Stimulated activated CD4-positive, alpha-beta T cell treated with anti-CD3 and anti-CD28 coated beads, Interleukin-1b, Interleukin-23, amount 100 ng/mL, for 24 hours (primary cell): ENCODE measurements around the gene GLS.
"Not testable (repeated sequence)": the region's sequence is repeated elsewhere in the genome, so short reads cannot be mapped to it uniquely, and the experiment has no call there.

Source experiments
- DNase-seq, 4 experiments: peaks; one replicate each; pipeline ENCODE4 v3.0.0-alpha.2; 2020; ENCODE audit warnings: low read depth in 4 of 4, low spot score in 1 of 4

GLS gene

DNA sequence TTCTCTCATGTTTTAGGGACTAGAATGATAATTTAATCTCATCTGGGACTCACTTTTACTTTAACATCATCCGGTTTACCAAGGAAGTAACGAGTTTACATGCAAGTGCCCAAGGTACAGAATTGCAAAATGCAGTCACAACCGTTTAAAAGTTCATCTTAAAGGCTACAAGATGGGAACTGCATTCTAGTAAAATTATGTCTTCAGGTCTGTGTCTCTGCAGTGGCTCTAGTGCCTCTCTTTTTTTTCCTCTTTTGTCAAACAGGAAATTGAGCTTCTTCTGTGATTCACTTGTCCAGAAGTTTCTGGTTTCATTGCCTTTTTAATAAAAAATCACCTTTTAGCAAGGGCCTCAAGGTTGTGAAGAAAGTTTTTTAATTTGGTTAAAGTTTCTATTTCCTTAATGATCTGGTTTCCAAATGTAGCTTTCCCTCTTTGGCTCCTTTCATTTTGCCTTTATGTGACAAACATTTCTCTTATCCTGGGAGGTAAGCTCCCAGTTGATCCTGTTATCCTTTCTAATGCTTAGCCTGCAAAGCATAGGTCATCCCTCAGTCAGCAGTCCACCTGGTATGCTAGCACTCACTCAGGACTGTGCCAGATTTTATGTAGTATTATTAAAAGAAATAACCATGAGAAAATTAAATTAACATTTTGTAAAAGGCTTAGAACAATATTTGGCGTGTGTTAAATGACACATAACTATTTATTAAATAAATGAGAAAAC lies 2.4 kb downstream of the GLS start:
- no peak for DNase-seq

DNA sequence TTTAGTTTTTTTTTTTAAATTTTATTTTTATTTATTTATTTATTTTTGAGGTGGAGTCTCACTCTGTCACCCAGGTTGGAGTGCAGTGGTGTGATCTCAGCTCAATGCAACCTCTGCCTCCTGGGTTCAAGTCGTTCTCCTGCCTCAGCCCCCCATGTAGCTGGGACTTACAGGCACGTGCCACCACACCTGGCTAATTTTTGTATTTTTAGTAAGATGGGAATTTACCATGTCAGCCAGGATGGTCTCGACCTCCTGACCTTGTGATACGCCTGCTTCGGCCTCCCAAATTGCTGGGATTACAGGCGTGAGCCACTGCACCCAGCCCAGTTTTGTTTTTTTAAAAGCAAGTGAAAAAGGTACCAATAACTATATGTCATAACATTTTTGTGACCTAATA lies 5.2 kb downstream of the GLS start:
- DNase-seq, result not testable (repeated sequence)

DNA sequence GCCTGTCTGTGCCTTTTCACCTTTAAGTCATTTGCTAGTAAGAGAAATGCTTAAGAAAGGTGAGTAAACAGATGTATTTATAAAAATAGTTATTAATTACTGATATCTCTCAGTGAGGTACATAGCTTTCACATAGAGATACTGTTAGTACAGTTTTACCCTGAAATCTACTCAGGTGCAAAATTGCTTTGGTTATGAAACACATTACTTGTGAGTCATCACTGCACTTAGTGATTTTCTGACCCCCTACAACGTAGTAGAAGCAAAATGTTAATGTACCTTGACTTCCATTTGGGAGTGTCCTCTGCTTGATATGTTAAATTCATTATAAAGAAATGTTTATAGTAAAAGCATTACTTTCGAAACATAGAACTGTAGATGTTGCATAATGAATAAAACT lies 6.5 kb downstream of the GLS start:
- no peak for DNase-seq

DNA sequence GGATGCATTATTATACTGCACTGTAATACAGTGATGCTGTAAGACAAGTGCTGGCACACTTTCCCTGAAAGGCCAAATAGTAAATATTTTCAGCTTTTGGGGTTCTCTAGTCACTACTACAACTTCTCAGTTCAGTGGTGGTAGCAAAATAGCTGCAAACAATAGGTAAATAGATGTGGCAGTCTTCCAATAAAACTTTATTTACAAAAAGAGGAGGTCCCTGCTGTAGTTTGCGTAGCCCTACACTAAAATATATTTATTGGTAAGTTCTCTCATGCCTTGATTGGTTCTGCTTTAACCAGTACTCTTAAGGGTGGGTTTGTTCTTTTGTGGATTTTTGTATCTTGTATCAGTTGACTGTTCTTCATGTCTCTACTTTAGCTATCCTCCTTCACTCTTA lies 7.8 kb downstream of the GLS start:
- DNase-seq, result no peak

DNA sequence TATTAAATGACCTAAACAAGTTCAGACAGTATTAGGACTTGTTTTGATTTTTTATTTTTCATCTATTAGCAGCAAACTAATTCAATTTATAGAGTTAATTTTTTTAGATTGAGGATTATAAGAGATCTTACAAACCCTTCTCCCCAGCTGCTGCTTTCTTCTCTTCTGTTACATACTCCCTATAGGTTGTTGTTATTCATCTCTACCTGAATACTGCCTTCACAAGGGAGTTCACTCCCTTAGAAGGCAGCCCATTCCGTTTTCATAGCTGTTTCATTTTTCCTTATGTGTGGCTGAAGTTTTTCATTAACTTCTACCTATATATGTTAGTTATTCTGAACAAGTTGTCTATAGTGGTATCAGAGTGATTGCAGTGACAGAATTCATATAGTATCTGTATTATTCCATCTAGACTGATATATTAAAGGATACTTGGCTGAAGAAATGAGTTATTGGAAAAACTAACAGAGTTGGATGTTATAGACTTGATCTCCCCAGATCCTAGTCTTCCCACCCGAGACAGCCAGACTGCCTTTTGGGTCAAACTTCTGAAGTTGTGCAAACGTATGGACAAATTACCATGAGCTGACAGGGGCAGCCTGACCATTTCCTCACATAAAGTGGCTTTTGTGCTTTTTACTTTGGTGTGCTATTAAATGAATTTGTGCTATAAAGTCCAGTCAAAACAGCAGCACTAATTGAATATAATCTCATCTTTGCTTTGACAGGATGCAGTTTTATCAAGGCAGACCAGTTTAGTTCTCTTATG lies 8.7 kb downstream of the GLS start:
- no peak for DNase-seq

DNA sequence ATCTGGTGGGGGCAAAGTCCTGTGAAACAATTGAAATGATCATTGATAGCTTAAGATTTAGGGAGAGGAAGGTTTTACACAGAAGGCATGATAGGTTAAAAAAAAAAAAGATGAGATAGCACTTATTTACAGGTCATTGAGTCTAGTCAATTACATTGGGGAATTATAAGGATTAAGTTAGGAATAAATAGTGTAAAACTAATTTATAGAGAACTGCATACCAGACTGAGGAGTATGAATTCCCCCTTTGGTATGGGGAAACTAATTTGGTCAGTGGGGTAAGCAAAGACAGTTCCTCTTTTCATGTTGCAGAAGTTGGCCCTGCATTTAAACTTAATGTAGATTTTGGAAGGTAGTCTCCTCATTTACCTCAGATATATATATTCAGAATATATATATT lies 10.8 kb downstream of the GLS start:
- no peak for DNase-seq

DNA sequence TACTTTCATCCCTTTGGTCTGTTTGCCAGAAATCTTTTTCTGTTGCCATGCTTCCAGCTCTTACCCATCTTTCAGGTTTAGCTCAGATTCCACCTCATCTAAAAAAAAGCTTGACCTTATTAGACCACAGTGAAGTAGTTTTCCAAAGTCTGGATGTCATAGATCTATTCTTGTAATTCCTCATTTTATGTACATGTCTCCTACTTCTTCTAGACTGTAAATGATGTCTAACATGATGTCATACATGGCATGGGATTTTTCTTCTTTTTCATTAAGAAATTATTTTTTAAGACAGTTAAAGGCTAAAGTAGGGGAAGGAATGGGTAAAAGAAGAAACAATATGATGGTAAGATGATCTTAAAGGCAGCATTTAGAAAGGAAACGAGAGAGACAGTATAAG lies 11.3 kb downstream of the GLS start:
- no peak for DNase-seq

DNA sequence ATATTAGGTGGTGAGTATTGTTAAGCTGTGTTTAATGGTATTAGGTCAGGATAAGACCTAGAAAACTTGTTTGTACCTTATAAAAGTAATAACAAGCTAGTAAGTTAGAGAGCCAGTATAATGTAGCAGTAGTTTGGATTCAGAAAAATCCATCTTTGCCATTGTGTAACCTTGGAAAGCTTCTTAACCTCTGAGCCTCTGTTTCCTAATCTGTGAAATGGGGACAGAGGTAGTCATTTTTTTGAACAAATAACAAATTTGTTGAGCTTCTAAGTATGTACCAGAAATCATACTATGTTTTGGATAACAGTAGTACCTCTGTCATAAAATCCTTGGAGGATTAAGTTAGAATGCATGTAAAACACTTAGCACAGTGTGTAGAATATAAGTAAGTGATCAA lies 12.5 kb downstream of the GLS start:
- DNase-seq, result no peak

DNA sequence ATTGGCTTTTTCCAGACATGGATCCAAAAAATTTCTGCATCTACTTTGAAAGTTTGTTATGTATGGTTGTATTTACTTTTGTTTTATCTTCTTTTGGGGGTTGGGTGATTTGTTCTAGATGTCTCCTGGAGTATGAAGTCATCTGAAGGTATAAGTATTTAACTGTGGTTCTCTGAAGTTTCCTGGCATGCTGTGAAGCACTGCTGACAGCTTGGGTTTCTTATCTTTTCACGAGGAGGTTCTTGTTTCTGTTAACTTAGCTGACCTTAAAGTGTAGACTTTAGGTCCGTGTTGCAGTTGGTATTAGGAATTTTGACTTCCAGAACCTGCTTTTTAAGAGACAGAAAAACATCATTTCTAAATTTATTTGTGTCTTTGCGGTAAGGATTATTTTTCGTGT lies 15.9 kb downstream of the GLS start:
- no peak for DNase-seq

DNA sequence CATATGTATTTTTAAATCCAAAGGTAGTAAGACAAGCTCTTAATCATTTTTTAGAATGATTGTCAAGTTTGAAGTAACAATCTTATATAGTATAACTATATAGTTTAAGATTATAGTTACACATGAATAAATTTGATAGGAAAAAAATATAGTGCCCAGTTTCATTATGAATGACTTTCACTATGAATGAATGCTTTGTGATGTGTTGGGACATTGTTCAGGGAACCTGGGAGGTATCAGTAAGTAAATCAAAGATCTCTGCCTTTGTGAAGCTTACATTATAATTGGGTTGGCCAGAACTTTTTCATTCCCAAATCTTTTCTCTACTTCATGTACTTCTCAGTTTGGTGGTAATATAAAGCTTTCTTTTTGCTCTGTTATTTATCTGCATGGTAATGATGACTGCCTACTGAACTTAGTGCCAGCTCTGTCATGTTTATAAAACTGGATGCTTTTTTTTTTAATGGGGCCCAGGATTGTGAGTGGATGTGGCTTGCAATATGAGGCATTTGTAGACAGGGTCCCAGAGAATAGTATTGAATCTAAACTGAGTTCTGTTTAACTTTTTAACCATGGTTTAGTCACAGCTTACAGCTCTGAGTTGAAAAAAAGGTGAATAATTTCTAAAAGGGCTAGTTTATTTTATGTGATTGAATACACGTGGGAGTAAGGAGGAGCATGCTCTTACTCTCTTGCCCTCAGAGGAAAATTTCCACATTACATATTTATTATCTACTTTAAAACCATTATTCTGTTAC lies 23.3 kb downstream of the GLS start:
- DNase-seq, result no peak

DNA sequence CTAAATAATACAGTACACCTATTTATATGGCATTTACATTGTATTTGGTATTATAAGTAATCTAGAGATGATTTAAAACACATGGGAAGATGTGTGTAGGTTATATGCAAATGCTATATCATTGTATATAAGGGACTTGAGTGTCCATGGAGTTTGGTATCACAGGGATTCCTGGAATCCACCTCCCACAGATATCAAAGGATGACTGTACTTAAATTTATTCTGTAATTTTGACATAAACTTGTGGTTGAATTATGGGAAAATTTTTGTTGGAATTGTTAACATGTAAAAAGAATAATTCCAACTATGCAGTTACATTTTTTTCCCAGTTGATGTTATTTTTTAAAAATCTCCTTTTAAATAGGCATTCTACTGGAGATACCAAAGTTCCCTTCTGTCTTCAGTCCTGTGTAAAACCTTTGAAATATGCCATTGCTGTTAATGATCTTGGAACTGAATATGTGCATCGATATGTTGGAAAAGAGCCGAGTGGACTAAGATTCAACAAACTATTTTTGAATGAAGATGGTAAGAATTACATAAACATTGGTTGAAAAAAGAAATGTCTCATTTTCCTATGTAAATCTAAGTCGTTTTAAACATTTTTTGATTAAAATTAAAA lies 24.1 kb downstream of the GLS start:
- DNase-seq, result no peak

DNA sequence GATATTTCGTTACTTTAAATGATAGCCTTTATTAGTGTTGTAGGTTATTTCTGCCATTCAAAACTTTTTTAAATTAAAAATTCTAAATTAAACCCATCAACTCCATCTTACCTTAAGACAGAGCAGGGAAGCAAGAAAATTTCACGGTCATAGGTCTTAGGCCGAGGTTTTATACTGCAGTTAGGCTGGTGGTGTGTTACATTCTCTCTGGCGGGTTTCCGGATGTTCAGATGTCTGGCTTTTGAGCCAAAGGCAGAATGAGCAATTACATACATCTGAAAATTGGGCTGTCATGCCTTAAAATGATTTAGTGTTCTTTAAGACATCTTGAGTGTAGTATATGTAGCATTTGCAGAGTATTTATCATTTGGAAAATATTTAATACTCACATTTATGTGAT lies 27.9 kb downstream of the GLS start:
- DNase-seq, result no peak

DNA sequence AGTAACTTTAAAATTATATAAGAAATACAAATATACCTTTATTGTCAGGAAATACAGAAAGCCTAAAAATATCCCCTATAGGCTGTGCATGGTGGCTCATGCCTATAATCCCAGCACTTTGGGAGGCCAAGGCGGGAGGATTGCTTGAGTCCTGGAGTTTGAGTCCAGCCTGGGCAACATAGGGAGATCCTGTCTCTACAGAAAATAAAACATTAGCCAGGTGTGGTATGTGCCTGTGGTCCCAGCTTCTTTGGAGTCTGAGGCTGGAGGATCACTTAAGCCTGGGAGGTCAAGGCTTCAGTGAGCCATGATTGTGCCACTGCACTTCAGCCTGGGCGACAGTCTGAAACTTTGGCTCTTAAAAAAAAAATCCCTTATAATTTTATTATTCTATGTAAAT lies 29.1 kb downstream of the GLS start:
- no peak for DNase-seq

DNA sequence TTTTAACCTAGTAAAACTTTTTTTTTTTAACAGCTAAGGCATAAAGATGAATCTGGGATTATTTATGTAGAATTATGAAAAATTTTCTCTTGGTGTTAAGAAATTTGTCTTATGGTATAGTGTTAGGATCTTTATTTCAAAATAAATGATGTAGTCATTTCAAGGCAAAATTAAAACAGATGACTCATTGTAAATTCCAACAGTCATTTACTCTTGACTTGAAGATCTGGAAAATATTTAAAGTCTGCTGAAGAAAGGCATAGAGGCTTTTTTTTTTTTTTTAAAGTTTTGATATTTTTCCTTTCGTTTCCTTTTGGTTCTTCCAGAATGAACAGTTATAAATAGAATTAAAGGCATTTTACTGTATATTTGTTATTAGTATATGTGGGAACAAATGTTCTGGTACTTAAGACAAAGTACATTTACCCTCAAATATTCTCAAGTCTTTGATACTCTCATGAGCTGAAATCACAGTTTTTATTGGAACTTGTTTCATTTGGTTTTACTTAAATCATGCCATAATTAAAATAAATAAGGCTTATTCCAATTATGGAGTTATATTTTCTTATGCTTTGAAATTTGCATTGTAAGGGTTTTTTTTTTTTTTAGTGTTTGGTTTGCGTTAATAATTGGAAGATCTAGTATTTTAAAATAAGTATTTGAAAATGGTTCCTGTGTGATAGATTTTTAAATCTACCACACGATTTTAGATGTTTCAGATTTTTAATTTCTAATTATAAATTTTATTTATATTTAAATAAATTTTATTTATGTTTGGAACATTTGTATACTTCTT lies 29.9 kb downstream of the GLS start:
- DNase-seq, result no peak

DNA sequence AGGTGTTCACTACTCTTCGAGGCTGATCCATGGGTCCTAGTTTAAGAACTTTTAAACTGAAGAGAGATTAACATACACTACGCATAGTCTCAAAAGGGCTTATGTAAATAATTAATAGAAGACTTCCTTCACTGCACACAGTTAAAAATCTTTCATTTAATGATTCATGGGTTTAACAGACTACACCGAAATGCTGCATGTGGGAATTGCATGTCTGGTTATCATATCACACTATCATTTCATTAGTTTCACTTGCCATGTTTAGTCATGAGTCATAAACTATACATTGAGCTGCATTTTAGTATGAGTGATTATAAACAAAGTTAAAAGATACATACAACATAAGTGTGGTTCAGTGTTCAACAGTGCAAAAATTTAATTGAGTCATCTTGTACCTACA lies 31.2 kb downstream of the GLS start:
- no peak for DNase-seq

DNA sequence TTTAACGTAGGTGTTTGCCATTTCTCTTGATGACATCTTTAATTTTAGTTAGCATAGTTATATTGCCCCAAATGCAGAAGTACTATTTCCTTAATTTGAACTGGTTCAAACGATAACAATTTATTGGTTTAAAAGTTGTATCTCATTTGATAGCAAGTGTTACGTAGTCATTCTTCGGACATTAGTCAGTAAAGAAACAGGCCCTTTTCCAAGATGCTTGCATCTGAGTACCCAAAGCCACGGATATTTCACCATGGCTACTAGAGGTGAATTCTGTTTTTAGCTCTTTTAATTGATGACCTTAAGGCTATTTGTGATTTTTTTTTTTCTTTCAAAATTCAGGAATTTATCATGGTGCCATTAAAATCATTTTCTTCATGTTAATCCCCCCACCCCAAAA lies 32.1 kb downstream of the GLS start:
- DNase-seq, result no peak

DNA sequence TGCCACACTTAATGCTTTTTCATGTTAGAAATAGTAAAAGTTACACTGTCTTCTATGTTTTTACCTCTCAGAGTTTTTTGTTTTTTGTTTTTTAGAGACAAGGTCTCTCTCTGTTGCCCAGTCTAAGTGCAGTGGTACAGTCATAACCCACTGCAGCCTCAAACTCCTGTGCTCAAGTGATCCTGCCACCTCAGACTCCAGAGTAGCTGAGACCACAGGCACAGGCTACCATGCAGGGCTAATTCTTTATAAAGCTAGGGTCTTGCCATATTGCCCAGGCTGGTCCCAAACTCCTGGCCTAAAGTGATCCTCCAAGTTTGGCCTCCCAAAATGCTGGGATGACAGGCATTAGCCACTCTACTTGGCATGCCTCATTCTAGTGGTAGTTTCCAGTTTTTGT lies 33.1 kb downstream of the GLS start:
- no peak for DNase-seq

DNA sequence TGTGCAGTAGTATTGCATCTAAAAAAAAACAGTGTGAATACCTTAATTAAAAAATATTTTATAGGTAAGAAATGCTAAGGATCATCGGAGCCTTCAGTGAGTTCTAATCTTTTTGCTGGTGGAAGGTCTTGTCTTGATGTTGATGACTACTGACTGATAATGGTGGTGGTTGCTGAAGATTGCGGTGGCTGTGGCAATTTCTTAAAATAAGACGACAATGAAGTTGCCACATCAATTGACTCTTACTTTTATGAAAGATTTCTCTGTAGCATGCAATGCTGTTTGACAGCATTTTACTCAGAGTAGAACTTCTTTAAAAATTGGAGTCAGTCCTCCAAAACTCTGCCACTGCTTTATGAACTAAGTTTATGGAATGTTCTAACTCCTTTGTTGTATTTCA lies 36.2 kb downstream of the GLS start:
- DNase-seq, result no peak

DNA sequence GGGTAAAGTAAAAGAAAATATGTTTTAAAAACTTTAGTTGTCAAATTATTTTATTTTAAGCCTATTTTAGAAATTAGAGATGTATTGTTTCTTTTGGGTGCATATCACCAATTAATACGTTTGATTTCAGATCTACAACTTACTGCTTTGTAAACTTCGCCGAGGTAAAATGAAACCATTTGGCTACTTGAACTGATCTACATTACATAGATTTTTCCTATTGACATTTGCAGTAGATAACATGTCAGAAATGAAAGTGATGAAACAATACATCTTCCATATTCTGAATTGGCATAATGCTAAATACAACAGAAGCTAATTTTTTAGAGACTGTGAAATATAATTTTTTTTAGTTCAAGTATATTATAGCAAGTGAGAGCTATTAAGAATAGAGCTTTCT lies 39.5 kb downstream of the GLS start:
- DNase-seq, result no peak

DNA sequence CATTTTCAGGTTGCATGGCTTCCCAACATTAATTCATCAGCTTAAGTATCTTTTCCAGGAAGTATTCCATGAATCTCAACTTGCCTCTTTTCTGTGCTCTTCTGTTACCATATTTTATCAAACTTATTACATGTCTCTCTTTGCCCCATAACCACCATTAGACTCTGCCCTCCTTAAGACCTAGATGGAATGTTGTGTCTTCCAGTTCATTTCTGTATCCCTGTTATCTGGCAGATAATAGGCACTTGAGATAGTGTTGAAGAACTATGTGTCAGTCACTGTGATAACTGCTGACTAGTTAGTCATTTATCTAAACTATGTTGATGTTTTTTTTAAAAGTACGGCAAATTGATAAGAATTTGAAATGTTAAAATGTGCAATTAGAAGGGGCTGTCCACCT lies 41.8 kb downstream of the GLS start:
- DNase-seq, result no peak

DNA sequence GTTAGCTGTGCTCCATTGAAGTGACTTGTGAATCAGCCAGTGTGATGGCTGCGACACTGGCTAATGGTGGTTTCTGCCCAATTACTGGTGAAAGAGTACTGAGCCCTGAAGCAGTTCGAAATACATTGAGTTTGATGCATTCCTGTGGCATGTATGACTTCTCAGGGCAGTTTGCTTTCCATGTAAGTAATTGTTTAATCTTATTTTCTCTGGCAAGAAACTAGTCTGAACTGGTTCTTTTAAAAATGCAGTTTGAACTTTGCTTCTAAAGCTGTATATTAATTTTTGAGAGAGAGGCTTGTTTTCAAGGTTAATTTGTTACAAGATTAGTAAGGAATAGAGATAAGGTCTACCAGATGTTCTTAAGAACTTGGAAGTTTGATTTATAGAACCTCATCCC lies 46.7 kb downstream of the GLS start:
- no peak for DNase-seq
